Measurements from ENCODE around the gene OSBP.
A peak's percentile ranks its signal among the peaks of the same experiment; 100 is the strongest.

Gene OSBP

GRCh38 chr11:59562292-59562691 is 53.3 kb downstream of the OSBP start:
- H3K9me3 ChIP-seq (ENCODE audit: low read length): no peaks in the 10 kb centered on the region
- no peaks in the 10 kb centered on the region for H3K36me3 ChIP-seq (ENCODE audit: insufficient read depth, low read length)
- H3K4me3 ChIP-seq (ENCODE audit: low read depth in 1 of 2, low read length in 2 of 2): no peak overlapping the region
- peaks cover 5% of the 10 kb centered on the region for H3K4me1 ChIP-seq (ENCODE audit: insufficient read depth, low read length)
- no peak overlapping the region for H3K27ac ChIP-seq (ENCODE audit: low read depth, low read length)
- no peaks in the 10 kb centered on the region for H3K27me3 ChIP-seq (ENCODE audit: control insufficient read depth in 1 of 2, insufficient read depth in 2 of 2, low read length in 2 of 2)
- no peak overlapping the region for H3K9ac ChIP-seq (ENCODE audit: low read length)

GRCh38 chr11:59560702-59561473 is 54.7 kb downstream of the OSBP start:
- Histone ChIP-seq H3K36me3 (ENCODE audit: insufficient read depth, low read length) (no peaks in the 10 kb centered on the region), H3K4me3 (ENCODE audit: low read depth in 1 of 2, low read length in 2 of 2) (peak overlapping the region; percentile 90 to 100), H3K27ac (ENCODE audit: low read depth, low read length) (peak overlapping the region; percentile 89), H3K9me3 (ENCODE audit: low read length) (no peaks in the 10 kb centered on the region), H3K27me3 (ENCODE audit: control insufficient read depth in 1 of 2, insufficient read depth in 2 of 2, low read length in 2 of 2) (no peaks in the 10 kb centered on the region), H3K4me1 (ENCODE audit: insufficient read depth, low read length) (peaks cover 8% of the 10 kb centered on the region), H3K9ac (ENCODE audit: low read length) (peak overlapping the region; percentile 100)

GRCh38 chr11:59560290-59560701 is 55.3 kb downstream of the OSBP start:
- H3K36me3 ChIP-seq (ENCODE audit: insufficient read depth, low read length): no peaks in the 10 kb centered on the region
- peak overlapping the region; percentile 90 to 100 for H3K4me3 ChIP-seq (ENCODE audit: low read depth in 1 of 2, low read length in 2 of 2)
- peaks cover 12% of the 10 kb centered on the region for H3K4me1 ChIP-seq (ENCODE audit: insufficient read depth, low read length)
- no peaks in the 10 kb centered on the region for H3K9me3 ChIP-seq (ENCODE audit: low read length)
- H3K27ac ChIP-seq (ENCODE audit: low read depth, low read length): peak overlapping the region; percentile 89
- no peaks in the 10 kb centered on the region for H3K27me3 ChIP-seq (ENCODE audit: control insufficient read depth in 1 of 2, insufficient read depth in 2 of 2, low read length in 2 of 2)
- peak overlapping the region; percentile 100 for H3K9ac ChIP-seq (ENCODE audit: low read length)

GRCh38 chr11:59559886-59560285 is 55.7 kb downstream of the OSBP start:
- H3K9me3 ChIP-seq (ENCODE audit: low read length): no peaks in the 10 kb centered on the region
- peak overlapping the region; percentile 90 to 100 for H3K4me3 ChIP-seq (ENCODE audit: low read depth in 1 of 2, low read length in 2 of 2)
- H3K4me1 ChIP-seq (ENCODE audit: insufficient read depth, low read length): peaks cover 12% of the 10 kb centered on the region
- H3K27ac ChIP-seq (ENCODE audit: low read depth, low read length): peak overlapping the region; percentile 89
- peak overlapping the region; percentile 100 for H3K9ac ChIP-seq (ENCODE audit: low read length)
- H3K36me3 ChIP-seq (ENCODE audit: insufficient read depth, low read length): no peaks in the 10 kb centered on the region
- no peaks in the 10 kb centered on the region for H3K27me3 ChIP-seq (ENCODE audit: control insufficient read depth in 1 of 2, insufficient read depth in 2 of 2, low read length in 2 of 2)

- Histone ChIP-seq H3K36me3 (ENCODE audit: insufficient read depth, low read length) (no peaks in the 10 kb centered on the region), H3K4me3 (ENCODE audit: low read depth in 1 of 2, low read length in 2 of 2) (no peak overlapping the region), H3K9ac (ENCODE audit: low read length) (no peak overlapping the region), H3K27ac (ENCODE audit: low read depth, low read length) (no peak overlapping the region), H3K4me1 (ENCODE audit: insufficient read depth, low read length) (peaks cover 12% of the 10 kb centered on the region), H3K27me3 (ENCODE audit: control insufficient read depth in 1 of 2, insufficient read depth in 2 of 2, low read length in 2 of 2) (no peaks in the 10 kb centered on the region), H3K9me3 (ENCODE audit: low read length) (no peaks in the 10 kb centered on the region)
Observed at GRCh38 chr11:59558270-59558643, 57.3 kb downstream of the OSBP start.

- H3K4me1 ChIP-seq (ENCODE audit: insufficient read depth, low read length): peaks cover 12% of the 10 kb centered on the region
- no peaks in the 10 kb centered on the region for H3K9me3 ChIP-seq (ENCODE audit: low read length)
- H3K9ac ChIP-seq (ENCODE audit: low read length): no peak overlapping the region
- H3K27ac ChIP-seq (ENCODE audit: low read depth, low read length): no peak overlapping the region
- H3K4me3 ChIP-seq (ENCODE audit: low read depth in 1 of 2, low read length in 2 of 2): no peak overlapping the region
- no peaks in the 10 kb centered on the region for H3K27me3 ChIP-seq (ENCODE audit: control insufficient read depth in 1 of 2, insufficient read depth in 2 of 2, low read length in 2 of 2)
- no peaks in the 10 kb centered on the region for H3K36me3 ChIP-seq (ENCODE audit: insufficient read depth, low read length)
Observed at GRCh38 chr11:59556917-59557348, 58.6 kb downstream of the OSBP start.

- Histone ChIP-seq H3K36me3 (ENCODE audit: insufficient read depth, low read length) (no peaks in the 10 kb centered on the region), H3K9ac (ENCODE audit: low read length) (no peak overlapping the region), H3K9me3 (ENCODE audit: low read length) (no peaks in the 10 kb centered on the region), H3K4me3 (ENCODE audit: low read depth in 1 of 2, low read length in 2 of 2) (peak overlapping the region; percentile 41 to 55), H3K27ac (ENCODE audit: low read depth, low read length) (peak overlapping the region; percentile 78), H3K4me1 (ENCODE audit: insufficient read depth, low read length) (peaks cover 11% of the 10 kb centered on the region), H3K27me3 (ENCODE audit: control insufficient read depth in 1 of 2, insufficient read depth in 2 of 2, low read length in 2 of 2) (no peaks in the 10 kb centered on the region)
Observed at GRCh38 chr11:59556115-59556916, 59.3 kb downstream of the OSBP start.

- Histone ChIP-seq H3K27ac (ENCODE audit: low read depth, low read length) (peak overlapping the region; percentile 78), H3K4me1 (ENCODE audit: insufficient read depth, low read length) (peaks cover 7% of the 10 kb centered on the region), H3K4me3 (ENCODE audit: low read depth in 1 of 2, low read length in 2 of 2) (peak overlapping the region; percentile 41 to 55), H3K27me3 (ENCODE audit: control insufficient read depth in 1 of 2, insufficient read depth in 2 of 2, low read length in 2 of 2) (no peaks in the 10 kb centered on the region), H3K36me3 (ENCODE audit: insufficient read depth, low read length) (no peaks in the 10 kb centered on the region), H3K9me3 (ENCODE audit: low read length) (no peaks in the 10 kb centered on the region), H3K9ac (ENCODE audit: low read length) (no peak overlapping the region)
Observed at GRCh38 chr11:59555601-59556114, 59.9 kb downstream of the OSBP start.

GRCh38 chr11:59553323-59553722 is 62.3 kb downstream of the OSBP start:
- H3K4me1 ChIP-seq (ENCODE audit: insufficient read depth, low read length): peaks cover 7% of the 10 kb centered on the region
- H3K4me3 ChIP-seq (ENCODE audit: low read depth in 1 of 2, low read length in 2 of 2): no peak overlapping the region
- H3K9ac ChIP-seq (ENCODE audit: low read length): no peak overlapping the region
- H3K27ac ChIP-seq (ENCODE audit: low read depth, low read length): no peak overlapping the region
- H3K27me3 ChIP-seq (ENCODE audit: control insufficient read depth in 1 of 2, insufficient read depth in 2 of 2, low read length in 2 of 2): no peaks in the 10 kb centered on the region
- no peaks in the 10 kb centered on the region for H3K9me3 ChIP-seq (ENCODE audit: low read length)
- no peaks in the 10 kb centered on the region for H3K36me3 ChIP-seq (ENCODE audit: insufficient read depth, low read length)

GRCh38 chr11:59552844-59553243 is 62.7 kb downstream of the OSBP start:
- Histone ChIP-seq H3K27me3 (ENCODE audit: control insufficient read depth in 1 of 2, insufficient read depth in 2 of 2, low read length in 2 of 2) (no peaks in the 10 kb centered on the region), H3K4me1 (ENCODE audit: insufficient read depth, low read length) (peaks cover 7% of the 10 kb centered on the region), H3K36me3 (ENCODE audit: insufficient read depth, low read length) (no peaks in the 10 kb centered on the region), H3K27ac (ENCODE audit: low read depth, low read length) (no peak overlapping the region), H3K9me3 (ENCODE audit: low read length) (no peaks in the 10 kb centered on the region), H3K4me3 (ENCODE audit: low read depth in 1 of 2, low read length in 2 of 2) (no peak overlapping the region), H3K9ac (ENCODE audit: low read length) (no peak overlapping the region)

GRCh38 chr11:59551659-59552521 is 63.7 kb downstream of the OSBP start:
- H3K27me3 ChIP-seq (ENCODE audit: control insufficient read depth in 1 of 2, insufficient read depth in 2 of 2, low read length in 2 of 2): no peaks in the 10 kb centered on the region
- H3K9ac ChIP-seq (ENCODE audit: low read length): peak overlapping the region; percentile 80
- peak overlapping the region; percentile 65 to 82 for H3K4me3 ChIP-seq (ENCODE audit: low read depth in 1 of 2, low read length in 2 of 2)
- H3K9me3 ChIP-seq (ENCODE audit: low read length): no peaks in the 10 kb centered on the region
- H3K27ac ChIP-seq (ENCODE audit: low read depth, low read length): peak overlapping the region; percentile 25
- H3K4me1 ChIP-seq (ENCODE audit: insufficient read depth, low read length): peaks cover 7% of the 10 kb centered on the region
- no peaks in the 10 kb centered on the region for H3K36me3 ChIP-seq (ENCODE audit: insufficient read depth, low read length)
